ENCODE measurements around the gene NKAIN2. TPM values are rescaled to one million over a fixed set of nuclear protein-coding genes. Genes with fewer than 3 reads are reported as not detected.

Gene NKAIN2
- polyA plus RNA-seq, 1 of the 3 experiments (the other 2 are of a cell fraction): not detected

DNA sequence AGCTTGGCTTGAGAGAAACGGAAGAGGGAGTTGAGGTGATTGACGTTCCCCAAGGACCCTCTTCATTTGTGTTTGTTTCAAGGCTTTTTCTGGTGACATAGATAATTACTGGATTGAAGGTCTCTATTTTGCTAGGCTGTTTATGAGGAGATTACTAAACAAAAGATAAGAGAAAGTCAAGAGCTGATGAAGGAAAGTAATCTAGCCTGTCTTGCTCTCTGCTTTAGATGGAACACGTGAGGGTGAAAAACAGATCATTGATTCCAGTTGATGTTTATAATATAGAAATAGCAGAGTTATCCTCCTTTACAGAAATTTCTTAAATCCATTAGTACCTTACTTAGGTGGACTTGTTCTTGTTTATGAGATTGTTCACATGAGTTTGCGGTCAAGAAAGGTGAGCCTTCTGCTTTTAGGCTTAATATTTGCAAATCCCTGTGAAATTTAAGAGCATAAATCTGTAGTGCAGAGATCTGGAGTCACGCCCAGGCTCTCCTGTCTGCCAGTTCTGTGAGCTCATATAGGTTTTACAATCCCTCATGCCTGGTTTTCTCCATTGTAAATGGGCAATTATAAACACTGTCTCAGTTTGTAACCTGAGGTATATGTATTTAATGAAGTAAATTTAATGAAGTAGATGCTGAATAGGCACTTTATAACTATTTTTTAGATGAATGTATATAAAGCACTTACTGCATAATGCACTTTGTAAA lies 272.8 kb downstream of the NKAIN2 start:
- Histone ChIP-seq H2AFZ (ENCODE audit: low read depth) (no peak overlapping the region), H3K36me3 (replicated peaks in 1 of 2; ENCODE audit: control insufficient read depth in 1 of 2, insufficient read depth in 2 of 2, low read length in 1 of 2) (no peaks in the 10 kb centered on the region), H3K9ac (no peak overlapping the region), H3K4me1 (ENCODE audit: control insufficient read depth in 1 of 2, insufficient read depth in 2 of 2, low read depth in 1 of 2, low read length in 1 of 2) (no peaks in the 10 kb centered on the region), H3K4me2 (no peak overlapping the region), H3F3A (replicated peaks; ENCODE audit: insufficient read depth) (no peaks in the 10 kb centered on the region), H3K4me3 (ENCODE audit: low read depth in 2 of 2, low read length in 1 of 2) (no peak overlapping the region), H3K27ac (ENCODE audit: low read depth in 2 of 2, low read length in 1 of 2) (no peak overlapping the region), H3K9me2 (no peaks in the 10 kb centered on the region), H4K20me1 (ENCODE audit: insufficient read depth) (no peaks in the 10 kb centered on the region), H3K27me3 (ENCODE audit: insufficient read depth) (no peaks in the 10 kb centered on the region), H3K9me3 (no peaks in the 10 kb centered on the region), H3K79me2 (ENCODE audit: insufficient read depth) (no peaks in the 10 kb centered on the region)
- ChIA-PET POLR2A (no interaction called here), CTCF (no interaction called here)
- 2% methylated on average over 5 of the region's 5 CpGs for WGBS (ENCODE audit: low lambda C conversion rate)
- TF ChIP-seq FOXM1 (IDR thresholded peaks at IDR 0.05; ENCODE audit: low read depth): no peak
- TF ChIP-seq EZH2phosphoT487 (IDR thresholded peaks at IDR 0.05; ENCODE audit: borderline replicate concordance, low read depth): no peak
- TF ChIP-seq, protein P1, sequence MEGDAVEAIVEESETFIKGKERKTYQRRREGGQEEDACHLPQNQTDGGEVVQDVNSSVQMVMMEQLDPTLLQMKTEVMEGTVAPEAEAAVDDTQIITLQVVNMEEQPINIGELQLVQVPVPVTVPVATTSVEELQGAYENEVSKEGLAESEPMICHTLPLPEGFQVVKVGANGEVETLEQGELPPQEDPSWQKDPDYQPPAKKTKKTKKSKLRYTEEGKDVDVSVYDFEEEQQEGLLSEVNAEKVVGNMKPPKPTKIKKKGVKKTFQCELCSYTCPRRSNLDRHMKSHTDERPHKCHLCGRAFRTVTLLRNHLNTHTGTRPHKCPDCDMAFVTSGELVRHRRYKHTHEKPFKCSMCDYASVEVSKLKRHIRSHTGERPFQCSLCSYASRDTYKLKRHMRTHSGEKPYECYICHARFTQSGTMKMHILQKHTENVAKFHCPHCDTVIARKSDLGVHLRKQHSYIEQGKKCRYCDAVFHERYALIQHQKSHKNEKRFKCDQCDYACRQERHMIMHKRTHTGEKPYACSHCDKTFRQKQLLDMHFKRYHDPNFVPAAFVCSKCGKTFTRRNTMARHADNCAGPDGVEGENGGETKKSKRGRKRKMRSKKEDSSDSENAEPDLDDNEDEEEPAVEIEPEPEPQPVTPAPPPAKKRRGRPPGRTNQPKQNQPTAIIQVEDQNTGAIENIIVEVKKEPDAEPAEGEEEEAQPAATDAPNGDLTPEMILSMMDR (IDR thresholded peaks at IDR 0.05): no peak
- no peak for TF ChIP-seq SMC3 (IDR thresholded peaks at IDR 0.05; ENCODE audit: low read depth, low read length)
- TF ChIP-seq POLR2AphosphoS5 (IDR thresholded peaks at IDR 0.05; ENCODE audit: low read depth, low read length): no peak
- TF ChIP-seq GATA2 (CRISPR knock-in tag; IDR thresholded peaks at IDR 0.05): no peak
- no peak for TF ChIP-seq TAF1 (IDR thresholded peaks at IDR 0.05; ENCODE audit: borderline replicate concordance, low read depth, low read length)
- no peak for TF ChIP-seq NRF1 (IDR thresholded peaks at IDR 0.05; ENCODE audit: low read depth, low read length)
- no peak for TF ChIP-seq EP300 (IDR thresholded peaks at IDR 0.05; ENCODE audit: borderline replicate concordance in 1 of 2, low read depth in 1 of 2, low read length in 1 of 2)
- TF ChIP-seq, protein P2, sequence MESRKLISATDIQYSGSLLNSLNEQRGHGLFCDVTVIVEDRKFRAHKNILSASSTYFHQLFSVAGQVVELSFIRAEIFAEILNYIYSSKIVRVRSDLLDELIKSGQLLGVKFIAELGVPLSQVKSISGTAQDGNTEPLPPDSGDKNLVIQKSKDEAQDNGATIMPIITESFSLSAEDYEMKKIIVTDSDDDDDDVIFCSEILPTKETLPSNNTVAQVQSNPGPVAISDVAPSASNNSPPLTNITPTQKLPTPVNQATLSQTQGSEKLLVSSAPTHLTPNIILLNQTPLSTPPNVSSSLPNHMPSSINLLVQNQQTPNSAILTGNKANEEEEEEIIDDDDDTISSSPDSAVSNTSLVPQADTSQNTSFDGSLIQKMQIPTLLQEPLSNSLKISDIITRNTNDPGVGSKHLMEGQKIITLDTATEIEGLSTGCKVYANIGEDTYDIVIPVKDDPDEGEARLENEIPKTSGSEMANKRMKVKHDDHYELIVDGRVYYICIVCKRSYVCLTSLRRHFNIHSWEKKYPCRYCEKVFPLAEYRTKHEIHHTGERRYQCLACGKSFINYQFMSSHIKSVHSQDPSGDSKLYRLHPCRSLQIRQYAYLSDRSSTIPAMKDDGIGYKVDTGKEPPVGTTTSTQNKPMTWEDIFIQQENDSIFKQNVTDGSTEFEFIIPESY (IDR thresholded peaks at IDR 0.05; ENCODE audit: borderline replicate concordance, low read depth): no peak
- TF ChIP-seq, protein P3, sequence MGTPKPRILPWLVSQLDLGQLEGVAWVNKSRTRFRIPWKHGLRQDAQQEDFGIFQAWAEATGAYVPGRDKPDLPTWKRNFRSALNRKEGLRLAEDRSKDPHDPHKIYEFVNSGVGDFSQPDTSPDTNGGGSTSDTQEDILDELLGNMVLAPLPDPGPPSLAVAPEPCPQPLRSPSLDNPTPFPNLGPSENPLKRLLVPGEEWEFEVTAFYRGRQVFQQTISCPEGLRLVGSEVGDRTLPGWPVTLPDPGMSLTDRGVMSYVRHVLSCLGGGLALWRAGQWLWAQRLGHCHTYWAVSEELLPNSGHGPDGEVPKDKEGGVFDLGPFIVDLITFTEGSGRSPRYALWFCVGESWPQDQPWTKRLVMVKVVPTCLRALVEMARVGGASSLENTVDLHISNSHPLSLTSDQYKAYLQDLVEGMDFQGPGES (IDR thresholded peaks at IDR 0.05; ENCODE audit: low read depth, low read length): no peak
- TF ChIP-seq, protein P4, sequence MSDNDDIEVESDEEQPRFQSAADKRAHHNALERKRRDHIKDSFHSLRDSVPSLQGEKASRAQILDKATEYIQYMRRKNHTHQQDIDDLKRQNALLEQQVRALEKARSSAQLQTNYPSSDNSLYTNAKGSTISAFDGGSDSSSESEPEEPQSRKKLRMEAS (IDR thresholded peaks at IDR 0.05; ENCODE audit: low read depth): no peak
- TF ChIP-seq, protein P5, sequence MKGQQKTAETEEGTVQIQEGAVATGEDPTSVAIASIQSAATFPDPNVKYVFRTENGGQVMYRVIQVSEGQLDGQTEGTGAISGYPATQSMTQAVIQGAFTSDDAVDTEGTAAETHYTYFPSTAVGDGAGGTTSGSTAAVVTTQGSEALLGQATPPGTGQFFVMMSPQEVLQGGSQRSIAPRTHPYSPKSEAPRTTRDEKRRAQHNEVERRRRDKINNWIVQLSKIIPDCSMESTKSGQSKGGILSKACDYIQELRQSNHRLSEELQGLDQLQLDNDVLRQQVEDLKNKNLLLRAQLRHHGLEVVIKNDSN (IDR thresholded peaks at IDR 0.05; ENCODE audit: borderline replicate concordance, low read depth): no peak
- TF ChIP-seq GABPA (IDR thresholded peaks at IDR 0.05; ENCODE audit: low read depth): no peak
- no peak for TF ChIP-seq ELF1 (IDR thresholded peaks at IDR 0.05)
- no peak for TF ChIP-seq FOSL2 (IDR thresholded peaks at IDR 0.05; ENCODE audit: borderline replicate concordance, low read depth)
- TF ChIP-seq FOXJ3 (CRISPR knock-in tag; IDR thresholded peaks at IDR 0.05): no peak
- DNase-seq: no peak

Measured in SK-N-SH (cell line).